CD4-positive, alpha-beta T cell treated with Interleukin-1 beta for 1 hour (primary cell): ENCODE results near the gene LEFTY1.

Source experiments
- DNase-seq, 2 donors: peaks; one replicate each; pipeline ENCODE4 v3.0.0-alpha.2; 2020 to 2022

LEFTY1 gene

GRCh38 chr1:225871359-225872074 lies 17.4 kb downstream of the LEFTY1 start:
- DNase-seq = no peak

GRCh38 chr1:225870911-225871310 lies 18.0 kb downstream of the LEFTY1 start:
- no peak for DNase-seq

DNA sequence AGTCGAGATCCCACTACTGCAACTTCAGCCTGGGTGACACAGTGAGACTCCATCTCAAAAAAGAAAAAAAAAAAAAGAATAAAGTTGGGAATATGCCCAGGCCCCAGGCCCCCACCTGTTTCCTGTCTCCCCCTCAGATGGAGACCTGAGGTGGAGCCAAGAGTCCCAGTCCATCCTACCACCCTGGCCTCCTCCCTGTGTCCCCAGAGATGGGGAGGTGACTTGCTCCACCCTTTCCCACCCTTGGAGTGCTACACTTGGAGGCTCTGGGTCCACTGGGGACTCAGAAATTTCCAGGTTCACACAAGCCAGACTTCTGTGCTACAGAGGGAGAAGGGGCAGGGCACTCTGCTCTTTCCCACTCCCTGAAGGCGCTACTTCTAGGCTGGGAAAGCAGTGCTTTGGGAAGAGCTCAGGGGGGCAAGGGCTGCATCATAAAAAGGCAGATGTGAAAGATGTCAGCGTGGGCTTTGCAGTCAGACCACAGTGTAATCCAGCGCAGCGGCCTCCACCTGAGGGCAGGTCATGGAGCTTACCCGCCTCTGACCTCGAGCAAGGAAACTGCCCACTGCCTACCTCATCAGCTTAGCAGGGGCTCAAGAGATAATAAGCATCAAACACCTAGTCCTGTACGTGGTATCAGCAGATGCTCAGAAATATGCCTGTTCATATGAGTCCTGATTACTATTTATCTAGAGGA lies 20.2 kb downstream of the LEFTY1 start:
- no peak for DNase-seq

DNA sequence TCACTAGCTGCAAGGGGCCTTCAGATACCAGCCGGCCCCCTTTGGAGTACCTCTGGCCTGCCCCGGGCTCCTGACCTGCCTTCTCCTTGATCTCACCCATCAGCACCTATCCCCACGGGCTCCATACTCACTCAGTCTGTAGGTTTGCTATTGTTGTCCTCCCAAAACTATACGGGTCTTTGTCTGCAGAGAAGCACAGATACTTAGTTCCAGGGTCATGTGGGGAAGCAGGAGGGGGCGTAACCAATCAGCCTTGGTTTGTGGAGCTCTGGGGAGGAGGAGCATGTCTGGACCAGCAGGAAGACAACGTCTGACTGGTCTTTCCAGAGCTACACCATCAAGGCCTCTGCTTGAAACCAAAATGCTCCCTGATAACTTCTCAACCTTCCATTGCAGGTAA lies 22.0 kb downstream of the LEFTY1 start:
- no peak for DNase-seq

DNA sequence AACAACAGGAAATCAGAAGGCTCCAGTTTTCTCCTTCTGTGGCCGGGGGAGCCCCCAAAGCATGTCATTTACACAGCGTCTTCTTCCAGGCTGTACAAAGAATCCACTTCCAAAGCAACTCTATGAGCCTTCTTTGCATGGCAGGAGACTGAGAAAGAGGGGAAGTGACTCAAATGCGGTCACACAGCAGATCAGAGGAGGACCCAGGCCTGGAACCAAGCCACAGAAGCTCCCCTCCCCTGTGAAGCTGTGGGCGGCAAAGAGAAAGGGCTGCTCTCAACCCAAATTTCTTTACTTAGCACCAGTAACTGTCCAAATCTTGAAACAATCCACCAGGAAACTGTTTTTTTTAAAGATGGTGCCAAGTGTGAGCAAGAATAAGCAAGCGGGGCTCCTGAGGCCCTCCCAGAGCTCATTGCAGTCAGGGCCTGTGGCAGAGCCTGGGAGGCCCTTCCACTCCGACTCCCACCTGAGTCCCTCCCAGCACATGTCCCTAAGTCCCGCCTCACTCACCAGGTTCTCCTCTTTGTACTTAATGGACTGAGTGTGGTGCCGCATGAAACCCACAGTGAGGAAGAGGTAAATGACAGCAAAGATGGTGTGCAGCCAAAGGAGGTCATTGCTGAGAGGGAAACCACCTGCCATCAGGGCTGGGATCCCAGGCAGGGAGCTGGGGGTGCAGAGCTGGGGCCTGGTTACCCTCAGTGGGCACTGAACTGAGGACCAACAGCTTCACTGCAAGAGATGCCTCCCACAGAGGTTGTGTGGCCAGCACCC lies 22.7 kb downstream of the LEFTY1 start:
- peak; percentile 64 for DNase-seq

GRCh38 chr1:225865514-225865913 lies 23.4 kb downstream of the LEFTY1 start:
- DNase-seq = no peak

GRCh38 chr1:225863167-225863566 lies 25.8 kb downstream of the LEFTY1 start:
- no peak for DNase-seq

GRCh38 chr1:225862581-225862950 lies 26.4 kb downstream of the LEFTY1 start:
- no peak for DNase-seq

GRCh38 chr1:225861834-225862580 lies 26.9 kb downstream of the LEFTY1 start:
- no peak for DNase-seq

DNA sequence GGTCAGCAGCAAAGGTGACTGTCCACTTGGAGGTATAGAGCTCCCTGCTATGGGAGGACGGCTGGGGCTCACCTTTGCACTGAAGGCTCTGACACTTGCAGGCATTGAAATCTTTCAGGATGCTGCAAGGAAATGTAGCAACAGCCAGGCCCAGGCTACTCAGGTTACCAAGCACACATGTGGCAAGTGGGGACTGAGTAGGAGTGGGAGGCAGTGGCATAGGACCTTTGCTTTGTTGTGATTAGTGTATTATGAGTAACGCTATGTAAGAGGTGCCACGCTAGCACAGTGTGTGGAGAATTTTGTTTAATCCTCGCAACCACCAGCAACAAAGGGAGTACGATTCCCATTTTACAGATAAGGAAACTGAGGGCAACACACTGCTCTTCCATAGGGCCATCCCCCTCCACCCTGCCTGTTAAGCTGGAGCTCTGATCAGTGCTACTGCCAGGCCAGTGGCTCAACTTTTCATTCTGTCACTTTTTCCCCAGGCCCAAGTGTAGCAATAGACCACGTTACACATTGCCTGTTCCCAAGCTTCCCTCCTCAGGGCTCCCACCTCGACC lies 28.0 kb downstream of the LEFTY1 start:
- DNase-seq = no peak

GRCh38 chr1:225860107-225860506 lies 28.8 kb downstream of the LEFTY1 start:
- no peak for DNase-seq

- no peak for DNase-seq
Measured at GRCh38 chr1:225859151-225859550, 29.8 kb downstream of the LEFTY1 start.

DNA sequence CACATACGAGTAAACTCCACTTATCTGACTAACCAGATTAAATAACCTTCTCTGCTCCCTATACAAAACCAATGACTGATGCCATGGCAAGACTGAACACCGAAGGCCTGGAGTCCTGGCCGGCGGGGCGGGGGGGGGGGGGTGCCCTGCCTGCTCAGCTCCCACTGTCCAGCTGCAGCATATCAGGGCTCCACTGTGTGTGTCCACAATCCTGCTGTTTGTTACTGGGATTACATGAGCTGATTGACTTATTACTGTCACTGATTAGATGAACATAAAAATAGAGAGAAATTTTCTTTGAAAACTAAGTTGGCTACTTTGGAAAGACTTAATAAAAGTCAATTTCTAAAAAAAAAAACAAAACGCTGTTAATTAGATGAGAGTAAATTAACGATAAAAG lies 31.7 kb downstream of the LEFTY1 start:
- DNase-seq = no peak

DNA sequence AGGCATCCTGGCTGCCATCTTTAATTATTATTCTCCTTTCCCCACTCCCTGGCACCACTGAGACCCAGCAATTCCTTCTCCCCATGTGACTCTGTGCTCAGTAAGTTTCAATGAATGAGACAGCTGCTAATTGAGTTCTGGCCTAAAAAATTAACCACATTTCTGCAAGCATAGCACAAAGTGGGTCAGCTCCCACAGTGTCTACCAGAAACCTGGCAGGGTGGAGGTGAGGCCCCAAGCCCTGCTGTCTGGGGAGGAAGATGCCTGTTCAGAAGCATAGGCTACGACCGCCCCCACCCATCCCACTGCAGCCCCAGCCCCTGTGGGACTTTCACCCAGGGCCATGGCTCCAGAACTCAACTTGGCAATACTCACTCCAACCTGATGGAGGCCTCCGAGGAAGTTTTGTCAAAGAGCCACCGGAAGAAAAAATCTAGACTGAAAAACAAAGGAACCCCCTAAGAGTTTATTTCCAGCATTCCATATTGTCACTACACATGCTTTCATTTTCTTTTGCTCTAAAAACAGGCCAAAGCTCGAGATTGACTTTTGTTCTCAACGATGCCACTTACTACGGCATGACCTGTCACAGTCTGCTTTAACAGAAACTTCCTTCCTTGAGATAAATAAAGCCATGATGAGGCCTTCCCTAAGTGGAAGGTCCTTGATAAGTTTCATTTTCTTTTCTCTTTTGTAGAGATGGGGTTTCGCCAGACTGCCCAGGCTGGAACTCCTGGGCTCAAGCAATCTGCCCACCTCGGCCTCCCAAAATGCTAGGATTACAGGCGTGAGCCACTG lies 33.2 kb downstream of the LEFTY1 start:
- DNase-seq = no peak

DNA sequence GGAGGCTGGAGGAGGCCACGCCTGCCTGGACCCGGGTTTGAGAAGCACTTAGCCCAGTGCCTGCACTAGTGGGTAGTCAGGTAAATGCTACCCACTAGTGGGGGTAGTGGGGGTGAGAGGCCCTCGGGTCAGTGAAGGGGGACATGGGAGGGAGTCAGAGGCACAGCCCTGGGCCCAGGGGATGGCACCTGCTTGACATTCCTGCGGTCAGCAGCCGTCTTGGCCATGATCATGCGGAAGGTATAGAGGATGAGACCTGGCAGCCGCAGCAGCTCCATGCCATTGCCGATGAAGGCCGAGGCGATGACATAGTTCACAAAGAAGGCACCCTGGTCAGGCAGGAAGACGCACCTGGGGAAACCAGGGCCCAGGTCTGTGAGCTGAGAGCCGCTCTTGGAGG lies 35.5 kb downstream of the LEFTY1 start:
- no peak for DNase-seq

GRCh38 chr1:225852413-225853124 lies 36.4 kb downstream of the LEFTY1 start:
- DNase-seq = no peak

GRCh38 chr1:225851805-225852204 lies 37.1 kb downstream of the LEFTY1 start:
- DNase-seq = peak in 1 of 2 donors; percentile 23

DNA sequence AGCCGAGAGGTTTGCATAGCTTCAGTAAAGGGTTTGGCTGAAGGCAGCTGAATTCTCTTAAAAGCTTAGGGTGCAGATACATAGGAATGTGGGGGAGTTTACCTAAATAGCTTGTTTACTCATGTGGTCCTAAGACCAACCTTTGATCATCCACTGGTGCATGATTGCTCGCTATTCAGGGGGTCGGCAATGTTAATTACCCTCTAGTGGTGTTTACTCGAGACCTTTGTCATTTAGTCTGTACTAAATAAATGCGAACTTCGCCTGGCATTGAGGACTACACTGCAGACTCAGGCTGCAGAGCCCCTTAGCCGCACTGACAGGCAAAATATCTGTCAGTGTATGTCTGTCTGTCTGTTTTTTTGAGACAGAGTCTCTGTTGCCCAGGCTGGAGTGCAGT lies 38.6 kb downstream of the LEFTY1 start:
- DNase-seq = no peak

- DNase-seq = peak; percentile 36 to 46
Measured at GRCh38 chr1:225849925-225850324, 39.0 kb downstream of the LEFTY1 start.

DNA sequence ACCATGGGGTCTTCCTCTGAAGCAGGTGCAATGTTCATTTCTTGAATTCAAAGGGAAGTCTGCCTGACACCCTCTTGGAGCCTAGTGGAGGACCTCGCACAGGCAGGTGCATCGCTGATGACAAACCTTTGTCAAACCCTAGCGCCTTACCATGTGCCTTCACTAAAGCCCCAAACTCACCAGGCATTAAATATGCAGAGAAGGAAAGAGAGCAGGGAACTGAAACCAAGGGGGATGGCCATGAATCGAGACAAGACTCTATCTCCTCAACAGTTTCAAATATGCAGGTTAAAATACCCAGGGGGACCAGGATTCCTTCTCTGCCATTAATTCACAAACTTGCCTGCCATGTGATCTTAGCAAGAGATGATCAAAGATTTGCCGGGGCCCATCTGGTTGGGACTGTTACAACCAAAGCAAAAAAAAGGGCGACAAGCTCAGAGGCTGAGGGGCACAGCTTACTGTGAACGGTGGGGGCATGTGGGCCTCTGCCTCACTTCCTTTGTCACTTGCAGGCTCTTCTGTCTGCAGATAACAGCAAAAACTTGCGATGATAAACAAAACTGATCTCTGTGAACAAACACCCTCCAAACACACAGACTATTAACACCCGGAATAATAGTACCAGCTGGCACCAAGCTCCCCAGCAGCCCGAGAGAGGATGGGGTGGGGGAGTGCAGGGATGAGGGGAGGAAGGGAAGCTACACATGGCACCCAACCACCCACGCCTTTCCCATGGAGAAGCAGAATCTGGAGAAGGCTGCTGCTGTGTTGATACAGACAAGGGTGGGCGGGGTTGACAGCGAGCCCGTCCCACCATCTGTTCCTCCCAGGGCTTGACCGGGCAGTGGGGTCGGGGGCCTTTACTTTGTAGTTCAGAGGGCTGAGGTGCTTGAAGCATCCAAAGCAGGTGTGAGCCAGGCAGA lies 40.7 kb downstream of the LEFTY1 start:
- peak; percentile 27 to 29 for DNase-seq
